Measurements from ENCODE around the gene COL4A2.

DNA sequence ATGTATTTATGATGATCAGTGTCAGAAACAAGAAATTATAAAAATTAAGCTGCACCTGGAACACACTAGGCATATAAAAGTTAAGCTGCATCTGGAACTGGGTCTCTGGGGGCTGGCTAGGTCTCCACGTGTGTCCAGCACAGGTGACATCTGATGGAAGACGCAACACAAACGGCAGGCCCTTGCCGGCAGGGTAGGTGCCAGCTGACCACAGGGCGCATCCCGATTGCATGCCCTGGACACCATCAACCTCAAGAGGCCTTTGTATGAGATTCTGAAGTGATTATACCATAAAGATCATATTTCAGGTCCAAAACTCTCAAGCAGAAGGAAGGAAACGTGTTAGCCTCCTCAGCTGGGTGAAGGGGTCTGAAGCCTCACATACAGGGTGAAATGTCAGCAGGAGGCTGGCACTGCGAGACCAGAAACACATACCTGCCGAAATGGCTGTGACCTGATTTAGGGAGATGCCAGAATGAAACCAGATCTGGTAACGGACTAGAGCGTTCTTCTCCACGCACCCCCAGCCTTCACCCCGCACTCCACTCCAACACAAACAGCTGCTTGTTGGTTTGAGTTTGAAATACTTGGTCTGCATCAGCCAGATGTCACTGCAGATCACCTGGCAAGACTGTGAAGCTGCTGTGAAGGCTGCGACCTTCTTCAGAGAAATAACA, 37.4 kb upstream of the COL4A2 start:
- TF ChIP-seq POLR2A (IDR thresholded peaks at IDR 0.05), result no peak
- TF ChIP-seq, protein P1, sequence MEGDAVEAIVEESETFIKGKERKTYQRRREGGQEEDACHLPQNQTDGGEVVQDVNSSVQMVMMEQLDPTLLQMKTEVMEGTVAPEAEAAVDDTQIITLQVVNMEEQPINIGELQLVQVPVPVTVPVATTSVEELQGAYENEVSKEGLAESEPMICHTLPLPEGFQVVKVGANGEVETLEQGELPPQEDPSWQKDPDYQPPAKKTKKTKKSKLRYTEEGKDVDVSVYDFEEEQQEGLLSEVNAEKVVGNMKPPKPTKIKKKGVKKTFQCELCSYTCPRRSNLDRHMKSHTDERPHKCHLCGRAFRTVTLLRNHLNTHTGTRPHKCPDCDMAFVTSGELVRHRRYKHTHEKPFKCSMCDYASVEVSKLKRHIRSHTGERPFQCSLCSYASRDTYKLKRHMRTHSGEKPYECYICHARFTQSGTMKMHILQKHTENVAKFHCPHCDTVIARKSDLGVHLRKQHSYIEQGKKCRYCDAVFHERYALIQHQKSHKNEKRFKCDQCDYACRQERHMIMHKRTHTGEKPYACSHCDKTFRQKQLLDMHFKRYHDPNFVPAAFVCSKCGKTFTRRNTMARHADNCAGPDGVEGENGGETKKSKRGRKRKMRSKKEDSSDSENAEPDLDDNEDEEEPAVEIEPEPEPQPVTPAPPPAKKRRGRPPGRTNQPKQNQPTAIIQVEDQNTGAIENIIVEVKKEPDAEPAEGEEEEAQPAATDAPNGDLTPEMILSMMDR (IDR thresholded peaks at IDR 0.05), result no peak
